ENCODE measurements around the gene HYCC1.
"Not testable (repeated sequence)": the region's sequence is repeated elsewhere in the genome, so short reads cannot be mapped to it uniquely, and the experiment has no call there.

Gene HYCC1

DNA sequence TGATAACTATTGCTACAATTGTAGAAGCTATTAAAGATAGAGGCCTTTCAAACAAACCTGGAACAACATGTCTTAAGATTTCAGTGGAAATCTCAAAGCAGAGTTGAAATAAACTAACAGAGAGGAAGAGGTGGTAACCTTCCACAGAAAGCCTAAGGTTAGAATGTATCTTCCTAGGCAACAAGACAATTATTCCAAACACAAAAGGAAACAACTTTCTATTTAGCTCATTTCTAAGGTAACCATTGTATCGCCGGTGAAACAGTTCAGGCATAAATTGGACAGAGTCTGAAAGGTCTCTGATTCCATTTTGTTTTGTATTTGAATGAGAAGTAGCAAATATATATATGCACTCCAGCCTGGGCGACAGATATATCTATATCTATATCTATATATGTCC is 30.7 kb upstream of the HYCC1 start:
- DNase-seq (ENCODE audit: low read depth) = no peak
- H3K4me3 ChIP-seq (ENCODE audit: control insufficient read depth, low read depth, low read length) = no peak overlapping the region
- no peak for TF ChIP-seq CTCF (conservative IDR thresholded peaks at IDR 0.05; ENCODE audit: control insufficient read depth, insufficient read depth, low read depth, low read length)

DNA sequence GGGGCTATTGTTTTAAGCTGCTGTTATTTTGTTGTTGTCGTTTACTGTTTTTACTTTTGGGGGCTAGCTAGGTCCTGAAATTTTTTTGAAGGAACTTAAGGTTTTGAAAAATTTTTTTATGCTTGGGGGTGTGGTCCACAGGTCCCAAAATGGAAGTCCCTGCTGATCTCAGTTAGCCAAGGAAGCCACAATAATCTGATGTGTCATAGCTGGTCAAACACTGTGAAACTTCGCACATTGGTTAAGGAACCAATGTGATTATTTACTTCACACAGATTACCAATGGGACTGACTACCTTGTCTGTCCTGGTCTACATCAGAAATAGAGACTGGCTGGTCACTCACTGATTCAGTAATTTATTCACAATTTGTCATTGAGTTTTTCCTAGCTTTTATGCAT is 29.5 kb upstream of the HYCC1 start:
- no peak for DNase-seq (ENCODE audit: low read depth)
- H3K4me3 ChIP-seq (ENCODE audit: control insufficient read depth, low read depth, low read length) = no peak overlapping the region
- no peak for TF ChIP-seq CTCF (conservative IDR thresholded peaks at IDR 0.05; ENCODE audit: control insufficient read depth, insufficient read depth, low read depth, low read length)

DNA sequence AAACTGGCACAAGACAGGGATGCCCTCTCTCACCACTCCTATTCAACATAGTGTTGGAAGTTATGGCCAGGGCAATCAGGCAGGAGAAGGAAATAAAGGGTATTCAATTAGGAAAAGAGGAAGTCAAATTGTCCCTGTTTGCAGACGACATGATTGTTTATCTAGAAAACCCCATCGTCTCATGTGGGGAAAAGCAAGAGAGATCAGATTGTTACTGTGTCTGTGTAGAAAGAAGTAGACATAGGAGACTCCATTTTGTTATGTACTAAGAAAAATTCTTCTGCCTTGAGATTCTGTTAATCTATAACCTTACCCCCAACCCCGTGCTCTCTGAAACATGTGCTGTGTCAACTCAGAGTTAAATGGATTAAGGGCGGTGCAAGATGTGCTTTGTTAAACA is 25.7 kb upstream of the HYCC1 start:
- not testable (repeated sequence) for DNase-seq (ENCODE audit: low read depth); H3K4me3 ChIP-seq (ENCODE audit: control insufficient read depth, low read depth, low read length)

GRCh38 chr7:23035542-23036371 is 21.8 kb upstream of the HYCC1 start:
- DNase-seq (ENCODE audit: low read depth); H3K4me3 ChIP-seq (ENCODE audit: control insufficient read depth, low read depth, low read length): not testable (repeated sequence)

DNA sequence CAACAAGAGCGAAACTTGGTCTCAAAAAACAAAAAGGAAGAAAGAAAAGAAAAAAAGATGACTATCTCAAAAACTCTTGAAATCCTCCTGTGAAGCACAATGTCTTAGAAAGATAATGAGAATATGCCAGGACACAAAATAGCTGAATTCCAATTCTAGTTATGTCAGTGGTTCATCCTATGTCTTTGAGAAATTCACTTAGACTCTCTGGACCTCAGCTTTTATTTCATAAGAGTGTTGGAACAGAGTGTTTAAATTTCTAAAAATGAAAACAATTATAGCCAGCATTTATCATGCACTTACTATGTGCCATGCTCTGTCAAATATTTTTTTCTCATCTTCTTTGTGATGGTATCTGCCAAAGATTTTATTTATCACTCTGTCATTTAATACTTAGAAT is 13.3 kb upstream of the HYCC1 start:
- no peak for DNase-seq (ENCODE audit: low read depth)
- no peak overlapping the region for H3K4me3 ChIP-seq (ENCODE audit: control insufficient read depth, low read depth, low read length)
- TF ChIP-seq CTCF (conservative IDR thresholded peaks at IDR 0.05; ENCODE audit: control insufficient read depth, insufficient read depth, low read depth, low read length) = no peak

DNA sequence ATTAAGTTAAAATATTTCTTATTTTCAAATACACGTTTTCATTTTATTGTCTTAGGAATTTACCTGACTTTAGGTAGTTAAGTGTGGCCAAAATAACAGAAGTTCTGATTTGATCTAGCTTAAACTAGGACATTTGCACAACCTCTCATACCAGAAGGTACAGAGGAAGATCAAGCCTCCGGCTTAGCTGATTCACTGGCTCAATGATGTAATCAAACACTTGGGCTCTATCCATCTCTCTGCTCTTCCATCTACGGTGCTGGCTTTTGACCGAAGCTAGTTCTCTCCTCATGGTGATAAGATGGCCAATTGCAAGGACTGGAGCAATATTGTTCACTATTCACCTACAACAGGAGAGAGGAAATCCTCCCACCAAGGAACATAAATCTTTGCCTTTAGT is 12.2 kb upstream of the HYCC1 start:
- DNase-seq (ENCODE audit: low read depth) = peak; percentile 71
- no peak for TF ChIP-seq CTCF (conservative IDR thresholded peaks at IDR 0.05; ENCODE audit: control insufficient read depth, insufficient read depth, low read depth, low read length)
- no peak overlapping the region for H3K4me3 ChIP-seq (ENCODE audit: control insufficient read depth, low read depth, low read length)

- TF ChIP-seq CTCF (conservative IDR thresholded peaks at IDR 0.05; ENCODE audit: control insufficient read depth, insufficient read depth, low read depth, low read length) = no peak
- no peak for DNase-seq (ENCODE audit: low read depth)
- no peak overlapping the region for H3K4me3 ChIP-seq (ENCODE audit: control insufficient read depth, low read depth, low read length)
These were observed 10.5 kb upstream of the HYCC1 start for GRCh38 chr7:23024454-23024853.

DNA sequence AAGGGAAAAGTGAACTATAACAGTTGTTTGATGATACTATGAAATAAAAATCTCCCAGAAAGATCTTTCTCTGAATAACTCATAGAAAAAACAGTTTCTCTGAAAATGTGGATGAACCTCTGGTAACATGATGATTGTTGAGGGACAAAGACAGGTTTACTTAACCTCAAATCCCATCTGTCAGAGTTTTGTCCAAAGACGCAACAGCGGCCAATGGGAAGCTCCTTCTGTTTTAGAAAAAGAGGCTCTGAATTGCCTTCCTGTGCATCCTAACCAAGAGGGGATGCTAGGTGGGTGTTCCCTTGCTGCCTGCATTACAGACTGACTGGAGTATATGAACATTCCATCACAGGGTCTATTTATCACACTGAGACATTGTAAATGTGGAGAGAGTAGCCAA is 8.9 kb upstream of the HYCC1 start:
- no peak for TF ChIP-seq CTCF (conservative IDR thresholded peaks at IDR 0.05; ENCODE audit: control insufficient read depth, insufficient read depth, low read depth, low read length)
- H3K4me3 ChIP-seq (ENCODE audit: control insufficient read depth, low read depth, low read length) = no peak overlapping the region
- no peak for DNase-seq (ENCODE audit: low read depth)
